IPS DF 4.7 (cell line): Measurements from ENCODE around the gene BBS12.

ENCODE experiments used
- DNase-seq: peaks from one replicate; pipeline ENCODE4 v3.0.0-alpha.2; 2013; ENCODE audit warnings: low spot score; ENCODE audit errors: extremely low read depth

BBS12 gene

DNA sequence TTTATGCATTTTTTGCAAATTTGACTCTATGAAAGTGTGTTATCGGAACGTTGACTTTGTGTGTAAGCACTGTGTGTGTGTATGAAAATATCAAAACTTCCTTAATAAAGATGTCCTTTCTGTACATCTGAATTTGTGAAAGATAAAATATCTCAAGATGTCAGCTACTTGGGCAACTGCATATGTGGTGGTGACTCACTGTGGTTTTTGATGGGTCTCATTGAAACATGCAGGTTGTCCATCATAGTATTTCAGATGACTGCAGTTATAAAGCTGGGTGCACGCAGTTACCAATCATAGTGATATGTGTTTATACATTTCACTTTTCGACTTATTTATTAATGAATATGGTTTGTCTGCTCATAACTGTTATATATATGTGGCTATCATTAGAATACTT is 19.7 kb upstream of the BBS12 start:
- no peak for DNase-seq

GRCh38 chr4:122715221-122715620 is 17.3 kb upstream of the BBS12 start:
- DNase-seq = no peak

DNA sequence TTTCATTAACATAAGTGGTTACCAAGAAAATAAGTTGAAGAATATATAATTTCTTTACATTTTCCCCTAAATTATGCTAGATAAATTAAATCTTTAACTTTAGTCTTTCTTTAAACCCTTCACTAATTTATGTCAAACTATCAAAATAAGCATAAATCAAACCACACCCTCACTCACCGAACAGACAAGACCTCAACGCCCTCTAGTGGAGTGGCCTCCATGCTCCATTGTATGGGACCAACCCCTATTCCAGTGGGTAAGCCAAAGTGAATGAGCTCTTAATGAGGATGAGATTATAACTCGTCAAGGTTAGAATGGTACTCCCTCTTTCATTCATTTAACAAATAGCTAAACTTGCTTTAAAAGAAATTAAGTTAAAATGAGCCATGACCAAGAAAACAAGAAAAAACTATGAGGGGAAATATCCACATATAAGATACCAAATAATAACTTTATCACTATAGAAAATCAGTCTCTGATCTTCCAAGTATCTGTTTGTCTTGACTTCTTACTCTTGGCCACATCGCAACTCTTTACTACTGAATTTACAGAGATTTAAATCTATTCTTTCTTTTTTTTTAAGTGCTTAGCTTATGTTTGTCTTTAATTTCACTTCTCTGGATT is 15.6 kb upstream of the BBS12 start:
- DNase-seq = no peak

DNA sequence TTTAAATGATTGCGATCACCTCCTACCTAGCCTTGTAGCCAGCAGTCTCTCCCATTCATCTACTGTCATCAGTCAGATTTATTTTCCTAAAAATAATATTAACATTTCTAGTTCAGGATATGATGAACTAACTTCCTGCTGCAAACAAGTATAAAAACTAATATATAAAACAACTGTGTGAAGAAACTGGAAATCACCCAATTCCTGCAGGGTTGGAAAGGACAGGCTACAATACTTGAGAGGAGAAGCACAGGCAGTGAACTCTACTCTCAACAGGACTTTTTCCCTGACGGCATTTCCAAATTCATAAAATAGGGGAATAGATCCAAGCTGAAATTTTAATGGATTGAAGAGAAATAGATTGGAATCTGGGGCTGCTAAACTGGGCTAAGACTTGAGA is 14.2 kb upstream of the BBS12 start:
- DNase-seq = no peak

DNA sequence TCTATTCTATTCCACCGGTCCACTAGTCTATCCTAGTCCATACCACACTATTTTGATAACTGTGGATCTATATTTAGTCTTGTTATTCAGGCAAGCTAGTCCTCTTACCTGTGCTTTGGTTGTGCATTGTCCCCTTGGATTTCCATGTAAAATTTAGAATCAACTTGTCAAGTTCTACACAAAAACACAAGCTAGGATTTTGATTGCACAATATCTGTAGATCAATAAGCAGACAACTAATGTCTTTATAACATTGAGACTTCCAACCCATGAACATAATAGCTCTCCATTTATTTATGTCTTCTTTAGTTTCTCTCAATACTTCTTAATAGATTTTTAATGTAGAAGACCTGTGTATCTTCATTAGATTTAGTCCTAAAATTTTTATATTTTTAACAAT is 10.2 kb upstream of the BBS12 start:
- no peak for DNase-seq

- DNase-seq = no peak
These were observed 3.6 kb upstream of the BBS12 start for GRCh38 chr4:122728856-122729255.

- DNase-seq = no peak
These were observed 828 bp upstream of the BBS12 start for GRCh38 chr4:122731676-122732075.

DNA sequence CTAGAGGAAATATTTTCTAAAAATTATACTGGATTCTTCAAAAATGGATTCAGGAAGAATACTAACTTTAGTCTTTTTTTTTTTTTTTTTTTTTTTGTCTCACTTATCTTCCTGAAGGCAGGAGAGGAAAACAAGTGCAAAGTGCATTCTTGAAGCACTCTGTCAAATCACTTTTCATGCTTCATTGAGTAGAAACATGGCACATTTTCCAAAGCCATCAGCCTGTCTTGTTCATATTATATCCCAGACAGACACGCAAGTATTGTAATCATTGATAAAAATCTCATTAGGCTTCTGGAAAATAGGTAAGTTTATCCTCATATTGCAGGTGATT is 1.2 kb downstream of the BBS12 start:
- DNase-seq = no peak

GRCh38 chr4:122739174-122739573 is 6.7 kb downstream of the BBS12 start:
- no peak for DNase-seq

- no peak for DNase-seq
These were observed 10.7 kb downstream of the BBS12 start for GRCh38 chr4:122742933-122743829.

DNA sequence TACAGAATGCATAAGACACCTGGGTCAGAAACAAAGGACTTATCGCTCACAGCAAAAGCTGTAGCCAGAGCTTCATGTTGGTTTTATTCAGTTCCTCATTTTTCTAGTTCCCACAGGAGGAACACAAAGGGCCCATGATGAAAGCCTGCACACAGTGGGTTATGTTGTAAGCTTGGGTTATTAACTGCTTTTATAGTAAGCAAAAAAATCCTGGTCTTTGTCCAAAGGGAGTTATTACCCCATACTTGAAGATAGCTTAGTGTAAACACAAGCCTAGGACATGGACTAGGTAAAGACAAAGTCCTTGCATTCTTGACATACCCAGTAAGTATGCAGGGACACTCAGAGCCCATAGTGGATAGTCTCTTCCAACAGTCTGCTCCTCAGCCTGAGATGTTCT is 11.7 kb downstream of the BBS12 start:
- DNase-seq = no peak

DNA sequence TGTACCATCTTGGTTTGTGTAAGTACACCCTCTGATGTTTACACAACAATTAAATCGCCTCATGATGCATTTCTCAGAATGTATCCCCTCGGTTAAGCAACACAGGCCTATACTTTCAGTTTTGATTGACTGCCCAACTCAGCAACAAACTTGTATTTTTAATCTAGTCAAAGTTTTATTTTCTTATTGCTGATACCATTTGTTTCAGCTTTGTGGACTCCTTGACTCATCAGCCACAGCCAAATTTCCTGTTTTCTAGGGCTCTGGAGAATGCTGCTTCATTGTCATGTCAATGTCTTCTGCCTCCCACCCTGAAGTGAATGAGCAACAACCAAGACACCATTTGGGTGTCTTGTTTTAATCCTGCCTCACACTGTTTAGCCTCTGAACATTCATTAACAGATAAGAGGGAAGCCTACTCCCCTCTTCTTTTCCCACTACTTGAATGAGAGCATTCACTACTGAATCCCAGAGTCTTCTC is 14.0 kb downstream of the BBS12 start:
- DNase-seq = no peak

- DNase-seq = no peak
These were observed 14.6 kb downstream of the BBS12 start for GRCh38 chr4:122747068-122747467.

DNA sequence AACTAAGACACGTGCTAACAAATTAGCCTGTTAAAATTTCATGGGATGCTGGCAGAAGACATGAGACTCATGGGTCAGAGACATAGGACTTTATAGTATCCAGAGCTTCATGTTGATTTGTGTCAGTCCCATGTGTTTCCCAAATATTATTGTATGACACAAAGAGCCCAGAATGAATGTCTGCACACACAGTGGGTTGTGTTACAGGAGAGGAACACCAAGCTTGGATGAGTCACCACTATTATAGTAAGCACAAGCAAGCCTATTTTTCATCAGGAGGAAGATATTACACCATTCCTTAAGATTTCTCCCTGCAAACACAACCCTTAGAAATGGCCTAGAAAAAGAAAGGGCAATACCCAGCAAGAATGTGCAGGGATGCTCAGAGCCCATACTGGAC is 15.4 kb downstream of the BBS12 start:
- no peak for DNase-seq

DNA sequence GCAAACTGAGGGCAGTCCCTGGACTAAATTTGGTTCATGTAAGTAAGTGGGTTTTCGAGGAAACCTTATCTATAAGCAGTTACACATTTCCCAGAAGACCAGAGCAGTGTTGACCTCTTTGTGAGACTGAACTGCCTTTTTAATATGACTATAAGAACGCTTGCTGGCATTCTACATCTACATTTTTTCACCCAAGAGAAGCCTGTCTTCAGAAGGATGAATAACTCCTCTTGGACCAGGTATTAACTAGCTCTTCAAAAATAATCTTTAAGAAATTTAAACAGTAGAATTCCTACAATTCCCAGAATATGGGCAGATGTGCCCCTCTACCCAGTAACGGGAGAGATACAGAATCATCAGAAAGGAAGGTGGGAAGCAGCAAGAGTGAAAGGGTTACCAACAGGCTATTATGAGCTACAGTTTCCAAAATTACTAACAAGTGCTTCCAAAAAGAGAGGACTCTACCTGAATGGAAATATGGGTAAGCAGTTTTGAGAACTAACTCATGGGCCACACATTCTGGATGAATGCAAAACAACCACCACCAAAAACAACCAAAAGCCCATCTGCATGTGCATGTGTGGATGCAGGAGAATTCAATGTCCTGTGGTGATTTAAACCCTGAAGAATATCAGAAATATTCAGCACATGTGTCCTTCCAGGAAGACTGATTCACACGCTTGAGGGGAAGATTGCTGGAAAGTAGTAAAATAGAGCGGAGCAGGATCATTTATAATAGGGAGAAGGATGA is 17.4 kb downstream of the BBS12 start:
- DNase-seq = no peak

DNA sequence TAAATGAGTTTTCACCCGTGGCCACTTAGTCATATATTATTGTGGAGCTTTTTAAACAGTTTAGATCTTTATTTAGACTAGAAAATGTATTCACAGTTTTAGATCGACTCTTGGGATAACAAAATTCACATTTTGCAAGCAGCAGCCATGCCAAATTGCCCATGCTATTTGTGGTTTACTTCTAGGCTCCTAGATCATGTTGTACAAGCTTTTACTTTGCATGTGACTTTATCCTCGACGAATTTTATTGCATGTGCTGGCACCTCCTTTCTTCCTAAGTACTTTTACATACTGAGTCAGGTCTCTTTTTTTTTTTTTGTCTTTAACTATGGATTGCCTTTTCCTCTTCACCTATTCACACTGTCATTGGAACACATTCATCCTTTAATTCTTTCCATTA is 23.2 kb downstream of the BBS12 start:
- no peak for DNase-seq

GRCh38 chr4:122758033-122758432 is 25.5 kb downstream of the BBS12 start:
- DNase-seq = no peak

GRCh38 chr4:122759639-122760310 is 27.3 kb downstream of the BBS12 start:
- no peak for DNase-seq

GRCh38 chr4:122762520-122762919 is 30.0 kb downstream of the BBS12 start:
- no peak for DNase-seq

GRCh38 chr4:122762966-122763716 is 30.6 kb downstream of the BBS12 start:
- DNase-seq = no peak
